Naive thymus-derived CD4-positive, alpha-beta T cell (primary cell): Measurements from ENCODE around the gene ZDHHC1. TPM values are rescaled to one million over a fixed set of nuclear protein-coding genes. Genes with fewer than 3 reads are reported as not detected.
A peak's percentile ranks its signal among the peaks of the same experiment; 100 is the strongest.

Experiments used
- ATAC-seq: fragments of 150-1000 bp; cut with Tn5 transposase; 2 replicates; pipeline ENCODE4 v1.10.0; 2021; ENCODE audit warnings: mild to moderate bottlenecking, moderate library complexity
- CTCF ChIA-PET: fragments of 350-600 bp; sonication (Branson Sonifier 250); formaldehyde crosslinking; loops from one replicate; lab custom pipeline; 2021; ENCODE audit warnings: antibody characterized with exemption; lab: Charles Lee
- POLR2A ChIA-PET: fragments of 350-600 bp; sonication (Branson Sonifier 250); formaldehyde crosslinking; loops from one replicate; lab custom pipeline; 2021; ENCODE audit warnings: antibody characterized with exemption, inconsistent platforms; lab: Charles Lee
- DNase-seq, 9 donors: peaks; one replicate each; pipeline versions ENCODE4 v3.0.0 to v3.0.0-alpha.2; 2020 to 2022; ENCODE audit warnings: mixed read lengths in 1 of 9
- H3K27ac ChIP-seq: one replicate; pipeline ENCODE4 v1.7.0; 2013; ENCODE audit warnings: mild to moderate bottlenecking, low read depth, low read length, moderate library complexity
- H3K27me3 ChIP-seq, 2 donors: one replicate each; pipeline ENCODE4 v1.7.0; 2013; ENCODE audit warnings: low read length in 2 of 2, mild to moderate bottlenecking in 2 of 2, moderate library complexity in 2 of 2; ENCODE audit not compliant: control insufficient read depth in 2 of 2, insufficient read depth in 2 of 2
- H3K36me3 ChIP-seq, 3 experiments: 1 replicate in 2 of 3; 2 replicates in 1 of 3; pipeline ENCODE4 v1.7.0; 2013; ENCODE audit warnings: low read length in 3 of 3, mild to moderate bottlenecking in 3 of 3, moderate library complexity in 1 of 3; ENCODE audit not compliant: insufficient read depth in 3 of 3, control insufficient read depth in 2 of 3
- H3K4me1 ChIP-seq, 2 donors: one replicate each; pipeline ENCODE4 v1.7.0; 2013; ENCODE audit warnings: low read length in 2 of 2, mild to moderate bottlenecking in 2 of 2, moderate library complexity in 1 of 2; ENCODE audit not compliant: control insufficient read depth in 2 of 2, insufficient read depth in 2 of 2
- H3K4me3 ChIP-seq: 2 replicates; pipeline ENCODE4 v1.7.0; 2013; ENCODE audit warnings: mild to moderate bottlenecking, low read length
- H3K9me3 ChIP-seq, 3 experiments: 1 replicate in 2 of 3; 2 replicates in 1 of 3; pipeline ENCODE4 v1.7.0; 2013; ENCODE audit warnings: low read length in 3 of 3; ENCODE audit not compliant: control insufficient read depth in 2 of 3
- H3K27ac Mint-ChIP-seq, 9 donors: one replicate each; pipeline ENCODE4 v1.8.0; 2020 to 2022; ENCODE audit warnings: mixed read lengths in 9 of 9, mild to moderate bottlenecking in 8 of 9, moderate library complexity in 5 of 9, inconsistent platforms in 2 of 9
- H3K27me3 Mint-ChIP-seq, 5 donors: one replicate each; pipeline ENCODE4 v1.8.0; 2021 to 2022; ENCODE audit warnings: mixed read lengths in 5 of 5, mild to moderate bottlenecking in 1 of 5
- H3K36me3 Mint-ChIP-seq, 5 donors: one replicate each; pipeline ENCODE4 v1.8.0; 2020 to 2022; ENCODE audit warnings: mixed read lengths in 5 of 5, mild to moderate bottlenecking in 3 of 5, inconsistent platforms in 1 of 5
- H3K4me1 Mint-ChIP-seq, 7 donors: one replicate each; pipeline ENCODE4 v1.8.0; 2020 to 2022; ENCODE audit warnings: mixed read lengths in 7 of 7, mild to moderate bottlenecking in 3 of 7, inconsistent platforms in 1 of 7
- H3K4me3 Mint-ChIP-seq, 10 donors: one replicate each; pipeline ENCODE4 v1.8.0; 2020 to 2022; ENCODE audit warnings: mild to moderate bottlenecking in 10 of 10, mixed read lengths in 10 of 10, moderate library complexity in 6 of 10, inconsistent platforms in 2 of 10
- H3K9me3 Mint-ChIP-seq, 11 donors: one replicate each; pipeline ENCODE4 v1.8.0; 2020 to 2022; ENCODE audit warnings: mixed read lengths in 11 of 11, mild to moderate bottlenecking in 4 of 11, inconsistent platforms in 1 of 11, moderate library complexity in 1 of 11
- intact Hi-C, 2 donors: fragments of 100-400 bp; cut with micrococcal nuclease; formaldehyde crosslinking; loops; one replicate each; pipeline ENCODE4 v1.15.1; 2023
- polyA plus RNA-seq, 2 donors: library from polyadenylated mRNA; unstranded; fragments of 300-500 nt; fragmentation: Illumina TruSeq; gene quantifications; one replicate each; pipeline ENCODE4 v1.2.3, GENCODE V29; 2021
- total RNA-seq, 6 experiments: library from RNA in 5 of 6; stranded (reverse) in 5 of 6; gene quantifications; 1 replicate in 5 of 6; 2 replicates in 1 of 6; pipeline ENCODE4 v1.2.3 and lab custom pipeline; 2021 to 2026

The ZDHHC1 gene
- 1 to 10 TPM in 1 of 5 experiments, under 1 TPM in 2, not detected in 2; 0.34 to 3.6 (median 0.48) TPM for total RNA-seq
- not detected for polyA plus RNA-seq
- total RNA-seq (lab: John Stamatoyannopoulos, UW), result not detected

GRCh38 chr16:67415872-67416793 is at the start of gene ZDHHC1:
TSS of gene ZDHHC1 (minus strand) at chr16:67416477. CDS start at chr16:67407775, 8,702 bp downstream.
- Histone ChIP-seq H3K9me3 (no peaks in the 10 kb centered on the region), H3K4me1 (no peaks in the 10 kb centered on the region), H3K27me3 (peaks cover 3 to 4% of the 10 kb centered on the region in 2 donors), H3K27ac (no peak within 1 kb of the TSS), H3K36me3 (no peaks in the 10 kb centered on the region), H3K4me3 (peak within 1 kb of the TSS; percentile 30)
- H3K27ac Mint-ChIP-seq, result peak within 1 kb of the TSS in 3 of 9 donors; percentile 11 to 82 (median 63)
- H3K4me1 Mint-ChIP-seq, result peaks cover 5 to 15% (median 10%) of the 10 kb centered on the region in 7 donors
- no peaks in the 10 kb centered on the region for H3K36me3 Mint-ChIP-seq
- H3K9me3 Mint-ChIP-seq, result peaks cover 0 to 2% (median 0%) of the 10 kb centered on the region in 11 donors
- intact Hi-C loops, result loop anchor here (1.0 to 5.0 kb wide), 3 partner anchors 67 to 439 kb away; partner anchors contain the start of gene PLEKHG4 (in 1 of the 2)
- ChIA-PET POLR2A (no interaction called here), CTCF (interaction anchor here (0.7 kb wide), 1 partner anchor 36 kb away, joined by 3 read pairs; no protein-coding TSS in a partner anchor)
- peaks cover 22 to 42% (median 34%) of the 10 kb centered on the region in 5 donors for H3K27me3 Mint-ChIP-seq
- DNase-seq, result peak in 5 of 9 donors; percentile 19 to 76 (median 45)
- H3K4me3 Mint-ChIP-seq, result peak within 1 kb of the TSS; percentile 67 to 88 (median 76)
- peak; percentile 90 for ATAC-seq

DNA sequence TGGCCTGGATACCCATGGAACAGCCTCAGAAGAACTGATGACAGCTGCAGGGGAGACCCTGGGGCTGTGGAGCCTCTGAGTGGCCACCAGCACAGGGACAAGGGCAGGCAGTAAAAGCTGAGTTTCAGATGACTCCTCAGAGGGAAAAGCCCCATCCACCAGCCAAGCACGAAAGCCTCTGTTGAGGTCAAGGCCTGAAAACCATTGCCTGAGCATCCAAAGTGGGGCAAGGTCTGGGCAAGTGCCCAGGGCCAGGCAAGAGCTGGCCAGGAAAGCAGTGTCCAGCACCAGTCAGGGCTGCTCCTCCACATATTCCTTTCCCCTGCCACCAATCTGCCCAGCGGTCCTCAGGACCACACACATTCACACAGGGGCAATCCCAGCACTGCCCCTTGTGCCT is 48.3 kb upstream of the ZDHHC1 start:
- ATAC-seq (no peak), DNase-seq (no peak)
- H3K27ac Mint-ChIP-seq, result no peak overlapping the region
- H3K4me3 ChIP-seq, result no peak overlapping the region
- intact Hi-C loops, result loop anchor here (10.0 kb wide), 2 partner anchors 110 to 190 kb away; partner anchors contain the start of gene PLEKHG4 (in 1 of the 2)
- H3K36me3 ChIP-seq, result peaks cover 0 to 23% (median 0%) of the 10 kb centered on the region in 3 experiments
- no peaks in the 10 kb centered on the region for H3K9me3 Mint-ChIP-seq
- no peaks in the 10 kb centered on the region for H3K27me3 ChIP-seq
- CTCF ChIA-PET, result interaction anchor here (1.3 kb wide), 1 partner anchor 49 kb away, joined by 5 read pairs; no protein-coding TSS in a partner anchor
- peaks cover 0 to 6% (median 0%) of the 10 kb centered on the region in 5 donors for H3K36me3 Mint-ChIP-seq
- no peaks in the 10 kb centered on the region for H3K9me3 ChIP-seq
- POLR2A ChIA-PET, result no interaction called here
- H3K4me3 Mint-ChIP-seq, result no peak overlapping the region
- H3K27ac ChIP-seq, result no peak overlapping the region
- H3K4me1 Mint-ChIP-seq, result peaks cover 8 to 48% (median 29%) of the 10 kb centered on the region in 7 donors
- peaks cover 0 to 10% of the 10 kb centered on the region in 2 donors for H3K4me1 ChIP-seq
- no peaks in the 10 kb centered on the region for H3K27me3 Mint-ChIP-seq

- Mint-ChIP-seq H3K36me3 (peaks cover 0 to 6% (median 0%) of the 10 kb centered on the region in 5 donors), H3K9me3 (no peaks in the 10 kb centered on the region), H3K4me1 (peaks cover 8 to 50% (median 29%) of the 10 kb centered on the region in 7 donors), H3K4me3 (no peak overlapping the region), H3K27me3 (no peaks in the 10 kb centered on the region), H3K27ac (no peak overlapping the region)
- Histone ChIP-seq H3K9me3 (no peaks in the 10 kb centered on the region), H3K27me3 (no peaks in the 10 kb centered on the region), H3K4me3 (no peak overlapping the region), H3K27ac (no peak overlapping the region), H3K36me3 (peaks cover 0 to 29% (median 0%) of the 10 kb centered on the region in 3 experiments), H3K4me1 (peaks cover 0 to 10% of the 10 kb centered on the region in 2 donors)
- no peak for DNase-seq
- CTCF ChIA-PET, result interaction anchor here (0.6 kb wide), 1 partner anchor 15 kb away, joined by 3 read pairs; no protein-coding TSS in a partner anchor
- no peak for ATAC-seq
- POLR2A ChIA-PET, result no interaction called here
- intact Hi-C loops, result loop anchor here (10.0 kb wide), 2 partner anchors 109 to 189 kb away; partner anchors contain the start of gene PLEKHG4 (in 1 of the 2)
Observed at GRCh38 chr16:67463691-67464090, 47.4 kb upstream of the ZDHHC1 start.

- H3K9me3 Mint-ChIP-seq, result no peaks in the 10 kb centered on the region
- H3K27me3 Mint-ChIP-seq, result no peaks in the 10 kb centered on the region
- H3K27ac Mint-ChIP-seq, result no peak overlapping the region
- no peak overlapping the region for H3K4me3 Mint-ChIP-seq
- Histone ChIP-seq H3K4me1 (peaks cover 0 to 10% of the 10 kb centered on the region in 2 donors), H3K4me3 (no peak overlapping the region), H3K36me3 (peaks cover 0 to 30% (median 0%) of the 10 kb centered on the region in 3 experiments), H3K9me3 (no peaks in the 10 kb centered on the region), H3K27ac (no peak overlapping the region), H3K27me3 (no peaks in the 10 kb centered on the region)
- intact Hi-C loops, result loop anchor here (10.0 kb wide), 2 partner anchors 108 to 188 kb away; partner anchors contain the start of gene PLEKHG4 (in 1 of the 2)
- H3K36me3 Mint-ChIP-seq, result peaks cover 0 to 6% (median 0%) of the 10 kb centered on the region in 5 donors
- no peak for DNase-seq
- ATAC-seq, result no peak
- CTCF ChIA-PET, result interaction anchor here (0.6 kb wide), 1 partner anchor 15 kb away, joined by 3 read pairs; no protein-coding TSS in a partner anchor
- POLR2A ChIA-PET, result no interaction called here
- H3K4me1 Mint-ChIP-seq, result peaks cover 8 to 46% (median 27%) of the 10 kb centered on the region in 7 donors
Observed at GRCh38 chr16:67463059-67463458, 46.8 kb upstream of the ZDHHC1 start.

GRCh38 chr16:67462279-67462655 is 46.0 kb upstream of the ZDHHC1 start:
- DNase-seq (no peak), ATAC-seq (no peak)
- H3K27ac ChIP-seq, result no peak overlapping the region
- H3K27ac Mint-ChIP-seq, result no peak overlapping the region
- H3K36me3 Mint-ChIP-seq, result peaks cover 0 to 6% (median 0%) of the 10 kb centered on the region in 5 donors
- no peak overlapping the region for H3K4me3 ChIP-seq
- H3K4me3 Mint-ChIP-seq, result no peak overlapping the region
- H3K4me1 ChIP-seq, result peaks cover 0 to 7% of the 10 kb centered on the region in 2 donors
- no peaks in the 10 kb centered on the region for H3K27me3 Mint-ChIP-seq
- no peaks in the 10 kb centered on the region for H3K9me3 ChIP-seq
- ChIA-PET POLR2A (no interaction called here), CTCF (no interaction called here)
- intact Hi-C loops, result loop anchor here (10.0 kb wide), 2 partner anchors 107 to 187 kb away; partner anchors contain the start of gene PLEKHG4 (in 1 of the 2)
- H3K9me3 Mint-ChIP-seq, result no peaks in the 10 kb centered on the region
- H3K27me3 ChIP-seq, result no peaks in the 10 kb centered on the region
- peaks cover 0 to 30% (median 0%) of the 10 kb centered on the region in 3 experiments for H3K36me3 ChIP-seq
- peaks cover 8 to 39% (median 22%) of the 10 kb centered on the region in 7 donors for H3K4me1 Mint-ChIP-seq

DNA sequence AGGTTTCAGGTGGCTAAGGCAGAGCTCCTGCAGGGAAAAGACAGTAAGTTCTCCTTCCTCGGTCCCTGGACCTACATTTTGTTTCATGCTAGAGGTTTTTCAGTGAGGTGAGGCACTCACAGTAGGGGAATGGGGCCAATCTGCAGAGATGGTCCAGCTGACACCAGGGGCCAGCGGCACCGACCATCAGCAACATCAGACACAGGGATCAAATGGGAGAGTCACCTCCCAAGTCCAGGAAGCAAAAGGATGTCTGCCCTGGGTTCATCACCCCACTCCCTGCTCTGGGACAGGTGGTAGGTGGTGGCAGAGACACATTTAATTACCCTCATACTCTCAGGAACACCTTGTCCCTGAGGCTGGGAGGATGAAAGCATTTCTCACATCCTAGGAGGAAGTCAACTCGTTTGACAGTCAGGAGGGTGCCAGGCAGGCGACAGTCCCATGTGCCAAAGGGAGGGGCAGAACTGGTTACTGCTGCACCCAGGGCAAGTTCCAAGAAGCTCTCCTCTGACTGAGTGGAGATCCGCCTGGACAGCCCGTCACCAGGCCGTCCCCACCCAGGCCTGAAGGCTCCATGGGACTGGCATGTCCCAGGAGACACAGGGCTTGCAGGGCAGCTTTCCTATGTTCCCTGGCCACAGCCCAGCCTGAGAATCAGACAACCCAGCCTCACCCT is 45.5 kb upstream of the ZDHHC1 start:
- POLR2A ChIA-PET, result no interaction called here
- Histone ChIP-seq H3K4me3 (no peak overlapping the region), H3K9me3 (no peaks in the 10 kb centered on the region), H3K27ac (no peak overlapping the region), H3K4me1 (peaks cover 0 to 7% of the 10 kb centered on the region in 2 donors), H3K36me3 (peaks cover 0 to 30% (median 0%) of the 10 kb centered on the region in 3 experiments), H3K27me3 (no peaks in the 10 kb centered on the region)
- CTCF ChIA-PET, result interaction anchor here (1.6 kb wide), 1 partner anchor 34 kb away, joined by 4 read pairs; no protein-coding TSS in a partner anchor
- Mint-ChIP-seq H3K4me3 (no peak overlapping the region), H3K36me3 (peaks cover 0 to 10% (median 0%) of the 10 kb centered on the region in 5 donors), H3K4me1 (peaks cover 12 to 39% (median 25%) of the 10 kb centered on the region in 7 donors), H3K27me3 (no peaks in the 10 kb centered on the region), H3K9me3 (no peaks in the 10 kb centered on the region), H3K27ac (no peak overlapping the region)
- intact Hi-C loops, result loop anchor here (10.0 kb wide), 2 partner anchors 107 to 187 kb away; partner anchors contain the start of gene PLEKHG4 (in 1 of the 2)
- ATAC-seq (no peak), DNase-seq (no peak)
